GM18951 (cell line): ENCODE results near the gene C2orf92.
"Not testable (repeated sequence)": the region's sequence is repeated elsewhere in the genome, so short reads cannot be mapped to it uniquely, and the experiment has no call there.

Experiments used
- POLR2A ChIP-seq: IDR thresholded peaks from 4 replicates; pipeline ENCODE4 v1.6.1; 2011; ENCODE audit warnings: mild to moderate bottlenecking; ENCODE audit not compliant: insufficient read length, insufficient read depth; ENCODE audit errors: extremely low read depth
- in situ Hi-C: fragments of 300-500 bp; cut with MboI; formaldehyde crosslinking; loops from one replicate; pipeline ENCODE4 v1.12.0; 2022; ENCODE audit warnings: low sequenced_read_pairs, mixed read lengths, inconsistent platforms; ENCODE audit not compliant: unreplicated experiment

The C2orf92 gene

DNA sequence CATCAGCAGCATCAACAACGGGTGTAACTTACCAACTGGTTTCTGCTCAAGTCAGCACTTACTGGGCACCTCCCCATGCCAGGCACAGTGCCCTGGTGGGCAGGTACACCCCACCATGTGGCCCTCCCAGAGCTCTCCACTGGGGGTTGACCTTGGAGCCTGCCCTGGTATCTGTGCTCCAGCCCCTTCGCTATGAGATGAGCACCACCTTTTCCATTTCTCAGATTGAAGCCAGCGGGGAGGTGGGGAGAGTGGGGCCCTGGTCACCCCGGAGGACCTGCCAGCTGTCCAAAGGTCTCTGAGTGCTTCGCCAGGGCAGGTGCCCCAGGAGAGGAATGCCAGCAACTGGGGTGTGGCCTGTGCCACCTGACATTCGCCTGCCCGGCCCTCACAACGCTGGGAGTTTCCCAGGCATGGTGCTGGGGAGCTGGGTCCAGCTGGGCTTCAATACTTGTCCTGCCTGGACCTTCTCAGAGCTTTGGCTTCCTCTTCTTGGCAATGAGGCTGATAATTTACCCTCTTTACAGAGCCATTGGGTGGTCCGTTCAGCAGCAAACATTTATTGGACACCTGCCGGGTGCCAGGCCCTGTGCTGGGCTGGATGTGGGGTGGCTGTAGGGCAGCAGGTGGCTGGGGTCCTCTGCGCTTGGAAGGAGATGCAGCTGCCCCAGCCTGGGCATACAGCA, 38.0 kb downstream of the C2orf92 start:
- no peak for TF ChIP-seq POLR2A
- in situ Hi-C loops = no loop called here

DNA sequence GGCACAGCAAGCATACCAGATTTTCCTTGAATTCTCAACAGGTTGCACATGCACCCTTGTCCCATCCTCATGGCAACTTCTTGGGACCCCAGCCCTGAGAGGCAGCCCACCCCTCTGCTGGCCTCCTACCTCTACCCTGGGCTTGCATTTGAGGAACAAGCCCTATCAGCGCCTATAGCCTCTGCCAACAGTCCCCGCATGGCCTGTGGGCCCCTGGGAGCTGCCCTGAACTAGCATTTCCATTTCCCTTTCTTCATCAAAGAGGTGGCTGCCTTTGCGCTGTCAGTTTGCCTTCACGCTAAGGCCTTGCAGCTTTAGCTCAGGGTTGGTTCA, 38.5 kb downstream of the C2orf92 start:
- in situ Hi-C loops = no loop called here
- TF ChIP-seq POLR2A = no peak

DNA sequence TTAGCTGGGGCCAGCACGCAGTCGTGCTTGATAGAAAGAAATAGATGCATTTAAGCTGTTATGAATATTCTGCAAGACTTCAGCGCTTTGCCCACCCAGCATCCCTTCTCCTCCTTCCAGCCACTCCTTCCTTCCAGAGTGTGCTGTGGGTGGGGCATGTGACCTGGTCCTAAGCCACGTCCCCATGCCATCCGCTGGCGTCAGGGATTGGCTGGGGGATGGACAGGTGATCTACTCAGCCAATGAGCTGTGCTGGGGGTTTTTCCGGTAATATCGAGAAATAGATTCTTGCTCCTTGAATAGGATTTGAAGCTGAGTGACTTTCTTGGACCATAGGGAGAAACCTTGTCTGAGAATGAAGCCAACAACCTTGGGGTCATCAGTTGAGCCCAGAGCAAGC, 39.1 kb downstream of the C2orf92 start:
- no peak for TF ChIP-seq POLR2A
- in situ Hi-C loops = no loop called here

DNA sequence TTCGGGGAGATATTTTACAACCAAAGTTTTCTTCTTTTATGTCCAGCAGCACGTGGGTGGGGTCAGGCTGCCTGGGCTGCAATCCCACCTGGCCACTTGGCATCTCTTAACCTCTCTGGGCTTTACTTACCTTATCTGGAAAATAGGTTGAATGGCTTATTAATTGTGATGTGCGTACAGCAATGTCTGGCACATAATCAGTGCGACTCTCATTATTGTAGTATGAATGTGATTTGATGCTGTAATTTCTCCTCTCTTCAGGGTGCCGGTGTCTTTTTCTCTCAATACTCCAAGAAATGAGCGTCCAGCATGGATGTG, 41.8 kb downstream of the C2orf92 start:
- in situ Hi-C loops = no loop called here
- no peak for TF ChIP-seq POLR2A

DNA sequence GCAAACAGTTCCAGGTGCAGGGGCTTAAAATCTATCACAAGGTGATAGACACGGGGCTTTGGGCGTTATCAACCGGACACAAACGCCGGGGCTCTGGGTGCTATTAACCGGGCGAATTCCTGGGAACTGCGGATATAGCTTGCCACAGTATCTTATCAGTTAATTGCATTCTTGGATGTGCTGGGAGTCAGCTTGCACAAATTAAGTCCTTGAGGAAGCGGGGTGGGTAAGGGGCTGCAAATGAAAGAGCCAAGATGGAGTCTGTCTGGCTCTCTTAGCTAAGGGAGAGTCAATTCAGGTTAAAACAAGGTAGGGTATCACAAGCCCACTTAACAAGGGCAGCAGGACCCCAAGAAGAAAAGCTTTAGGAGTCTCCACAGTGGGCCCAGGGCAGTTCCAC, 42.7 kb downstream of the C2orf92 start:
- in situ Hi-C loops = not testable (repeated sequence)

DNA sequence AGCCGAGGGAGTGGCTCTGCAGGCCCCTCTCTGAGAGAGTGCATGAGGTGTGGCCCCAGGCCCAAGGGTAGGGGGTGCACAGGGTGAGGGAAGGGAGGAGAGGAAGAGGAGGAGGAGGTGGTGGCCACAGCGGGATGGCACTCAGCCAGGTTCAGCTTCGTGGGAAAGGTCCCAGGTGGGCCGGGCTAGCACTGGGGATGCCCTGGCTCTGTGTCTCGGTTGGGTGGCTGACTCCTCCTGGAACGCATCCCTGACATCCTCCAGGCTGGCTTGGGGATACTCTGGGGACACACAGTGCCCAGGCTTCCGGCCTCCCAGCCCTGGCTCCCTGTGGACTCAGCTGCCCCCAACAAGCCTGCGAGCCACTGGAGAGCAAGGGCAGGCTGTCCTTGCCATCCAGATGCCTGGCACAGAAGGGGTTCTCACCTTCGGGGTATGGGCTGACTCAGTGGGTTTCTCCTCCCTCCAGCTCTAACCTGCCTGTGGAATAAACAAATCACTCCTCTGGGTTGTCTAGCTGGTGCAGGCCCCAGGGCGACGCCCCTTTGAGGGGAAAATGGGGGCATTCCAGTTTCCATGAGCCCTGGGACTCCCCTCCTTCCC, 43.3 kb downstream of the C2orf92 start:
- in situ Hi-C loops = no loop called here
- TF ChIP-seq POLR2A = no peak

DNA sequence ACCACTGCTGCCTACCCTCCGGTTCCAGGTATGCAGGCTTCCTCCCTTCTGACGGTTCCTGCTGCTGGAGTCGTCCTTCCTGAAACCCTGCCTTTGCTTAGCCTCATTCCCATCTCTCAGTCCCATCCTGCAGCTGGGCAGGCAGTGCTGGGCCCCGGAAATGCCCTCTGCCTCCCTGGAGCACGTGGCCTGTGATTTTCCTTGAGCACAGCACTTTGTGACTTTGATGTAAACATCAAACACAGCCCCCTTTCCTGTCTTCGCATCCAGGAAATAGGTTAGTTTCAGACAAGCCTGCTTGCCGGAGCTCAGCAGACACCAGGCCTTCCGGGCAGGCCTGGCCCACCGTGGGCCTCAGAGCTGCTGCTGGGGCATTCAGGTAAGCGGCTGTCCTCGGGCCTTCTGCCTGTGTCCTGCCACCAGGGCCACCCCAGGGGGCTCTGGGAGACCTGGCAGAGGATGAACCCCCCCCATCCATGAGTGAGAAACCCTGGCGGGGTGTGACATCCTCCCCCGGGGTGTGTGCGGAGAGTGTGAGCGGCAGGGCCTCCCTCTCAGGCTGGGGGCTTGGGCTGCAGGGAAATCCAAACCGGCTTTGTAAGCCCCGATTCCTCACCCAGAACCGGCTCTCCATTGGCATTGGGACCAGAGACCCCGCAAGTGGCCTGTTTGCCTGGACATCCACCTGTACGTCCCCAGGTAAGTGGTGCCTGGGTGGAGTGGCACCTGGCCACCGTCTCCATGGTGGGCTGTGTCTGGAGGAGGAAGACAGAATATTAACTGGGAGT, 44.0 kb downstream of the C2orf92 start, which contains the start of gene ZAP70:
Gene ZAP70 (plus strand): TSS at position 281 of the 788 bp plus-strand sequence. CDS start 10,461 bp downstream, outside the sequence.
- in situ Hi-C loops = no loop called here
- no peak for TF ChIP-seq POLR2A

DNA sequence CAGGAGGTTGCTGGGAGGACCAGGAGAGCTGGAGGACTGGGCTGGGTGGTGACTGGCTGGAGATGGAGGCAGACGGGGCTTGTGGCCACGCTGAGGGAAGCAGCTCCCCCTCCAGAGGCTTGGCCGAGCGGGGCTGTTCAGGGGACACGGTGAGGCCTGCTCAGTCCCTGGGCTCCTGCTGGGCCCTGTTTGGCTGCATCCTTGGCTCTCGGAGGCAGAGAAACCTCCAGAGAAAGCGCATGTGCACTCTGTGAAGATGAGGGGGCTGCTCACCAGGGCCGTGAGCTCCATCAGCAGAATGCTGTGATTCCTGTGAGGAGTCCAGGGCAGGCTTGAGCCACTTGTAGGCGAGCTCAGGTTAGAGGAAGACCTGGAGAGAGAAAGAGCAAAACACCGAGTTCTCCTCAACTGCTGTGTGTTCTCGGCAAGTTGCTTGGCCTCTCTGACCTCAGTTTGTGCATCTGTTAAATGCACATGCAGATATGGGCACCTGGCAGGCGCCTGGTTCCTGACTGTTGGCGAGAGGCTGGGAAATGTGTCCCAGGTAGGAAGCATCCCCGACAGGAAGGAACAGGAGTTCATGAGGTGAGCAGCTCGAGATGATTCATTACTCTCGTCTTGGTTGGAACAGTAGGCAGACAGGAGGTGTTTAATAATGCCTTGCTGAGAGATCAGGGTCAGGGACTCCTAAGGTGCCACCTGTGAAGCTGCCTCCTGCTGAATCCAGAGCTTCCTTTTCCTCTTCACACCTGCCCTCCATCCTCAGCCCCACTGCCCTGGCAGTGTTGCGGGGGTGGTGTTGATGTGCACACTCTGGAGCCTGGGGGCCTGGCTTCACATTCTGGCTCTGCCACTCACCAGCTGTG, 44.8 kb downstream of the C2orf92 start:
- in situ Hi-C loops = no loop called here
- TF ChIP-seq POLR2A = no peak

DNA sequence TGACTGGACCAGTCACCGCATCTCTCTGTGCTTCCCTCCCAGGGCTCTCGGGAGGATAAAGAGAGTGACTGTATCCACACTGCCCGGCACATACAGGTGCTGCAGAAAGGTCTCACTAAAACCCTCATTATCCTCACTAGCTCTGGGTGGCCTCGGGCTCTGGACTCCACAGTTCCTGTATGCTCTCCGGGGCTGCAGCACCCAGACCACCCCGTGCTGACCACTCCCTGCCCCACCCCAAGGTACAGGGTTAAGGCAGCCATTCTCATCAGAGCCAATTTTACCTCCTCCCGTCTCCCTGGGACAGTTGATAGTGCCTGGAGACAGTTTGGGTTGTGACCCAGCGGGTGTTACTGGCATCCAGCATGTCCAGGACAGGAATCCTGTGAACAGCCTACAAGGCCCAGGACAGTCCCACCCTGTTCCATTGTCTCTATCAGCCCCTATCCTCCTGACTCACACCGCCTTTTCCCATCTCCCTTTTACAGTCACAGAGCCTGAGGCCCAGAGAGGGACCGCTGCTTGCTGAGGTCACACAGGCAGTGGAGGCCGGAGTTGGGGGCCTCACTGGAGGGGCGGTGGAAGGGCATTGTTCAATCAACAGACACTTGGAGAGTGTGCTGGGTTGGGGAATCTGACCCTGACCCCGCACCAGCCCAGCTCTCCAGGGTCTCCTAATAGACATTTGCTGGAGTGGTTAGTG, 45.6 kb downstream of the C2orf92 start:
- in situ Hi-C loops = no loop called here
- TF ChIP-seq POLR2A = no peak

DNA sequence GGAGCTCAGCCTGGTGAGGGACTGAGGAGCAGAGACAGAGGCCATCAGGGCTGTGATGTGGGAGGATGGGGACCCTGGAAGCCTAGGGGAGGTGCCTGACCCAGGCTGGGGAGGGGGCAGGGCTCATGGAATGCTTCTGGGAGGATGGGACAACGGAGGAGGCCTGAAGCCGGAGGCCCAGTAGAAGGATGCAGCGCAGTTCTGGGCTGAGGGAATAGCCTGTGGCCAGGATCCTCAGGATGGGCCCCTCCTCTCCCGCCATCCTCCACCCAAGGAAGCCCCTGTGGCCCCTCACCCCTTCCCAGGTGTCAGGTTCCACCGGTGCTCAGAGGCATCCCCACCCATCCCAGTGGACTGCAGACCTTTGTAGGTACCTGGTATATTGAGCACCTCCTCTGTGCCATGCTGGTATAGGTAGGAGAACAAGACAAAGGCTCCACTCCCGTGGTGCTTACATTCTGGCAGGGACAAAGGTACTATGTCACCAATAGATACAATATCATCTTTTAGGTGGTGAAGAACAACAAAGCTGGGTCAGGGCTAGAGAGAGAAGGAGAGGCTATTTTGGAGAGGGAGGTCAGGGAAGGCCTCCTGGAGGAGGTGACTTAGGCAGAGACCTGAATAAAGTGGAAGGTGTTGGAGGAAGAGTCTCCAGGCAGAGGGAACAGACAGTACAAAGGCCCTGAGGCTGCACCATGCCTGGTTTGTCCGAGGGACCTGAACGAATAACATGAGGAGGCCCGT, 46.6 kb downstream of the C2orf92 start:
- TF ChIP-seq POLR2A = no peak
- in situ Hi-C loops = no loop called here

DNA sequence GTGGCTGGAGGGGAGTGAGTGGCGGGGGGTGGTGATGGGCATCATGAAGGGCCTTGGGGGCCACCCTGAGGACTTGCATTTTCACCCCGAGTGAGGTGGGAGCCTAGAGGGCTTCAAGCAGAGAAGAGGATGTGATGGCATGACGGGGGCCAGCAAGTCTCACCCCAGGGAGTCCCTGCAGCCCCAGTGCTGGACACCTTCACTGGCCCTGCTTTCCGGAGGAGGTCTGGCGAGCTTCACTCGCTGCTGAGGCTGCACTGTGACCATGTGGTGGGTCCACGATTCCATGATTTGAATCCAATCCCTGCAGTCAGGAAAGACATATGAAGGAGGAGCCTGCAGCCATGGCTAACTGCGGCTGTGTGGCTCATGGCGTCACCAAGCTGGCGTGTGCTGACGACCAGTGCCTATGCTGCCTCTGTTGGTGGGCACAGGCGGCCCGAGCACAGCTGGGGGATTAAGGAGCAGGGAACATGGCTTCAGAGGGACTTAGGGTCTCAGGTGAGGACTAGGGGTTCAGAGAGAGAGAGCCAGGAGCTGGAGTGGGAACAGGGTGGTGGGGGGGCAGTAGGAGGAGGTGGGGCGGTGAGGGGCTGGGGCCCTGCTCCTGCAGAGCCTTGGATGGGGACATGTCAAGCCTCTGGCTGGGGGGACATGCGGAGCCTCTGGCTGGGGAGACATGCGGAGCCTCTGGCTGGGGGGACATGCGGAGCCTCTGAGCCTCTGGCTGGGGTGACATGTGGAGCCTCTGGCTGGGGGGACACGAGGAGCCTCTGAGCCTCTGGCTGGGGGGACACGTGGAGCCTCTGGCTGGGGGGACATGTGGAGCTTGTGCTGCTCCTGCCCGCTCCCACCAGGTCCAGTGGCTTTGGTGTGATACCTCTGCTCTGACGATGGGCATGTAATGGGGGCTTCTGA, 47.4 kb downstream of the C2orf92 start:
- in situ Hi-C loops = no loop called here
- TF ChIP-seq POLR2A = no peak
